Right hindlimb (tissue), 1 donor: ENCODE data around the gene AHDC1.

Source experiments
- DNase-seq: peaks from one replicate; pipeline ENCODE4 v3.0.0-alpha.2; 2018

The AHDC1 gene

GRCh38 chr1:27598295-27598687 lies 5.7 kb downstream of the AHDC1 start:
- peak; percentile 85 for DNase-seq

GRCh38 chr1:27597516-27598294 lies 6.2 kb downstream of the AHDC1 start:
- peak; percentile 83 for DNase-seq

GRCh38 chr1:27596986-27597385 lies 7.0 kb downstream of the AHDC1 start:
- DNase-seq = no peak

GRCh38 chr1:27596261-27596660 lies 7.7 kb downstream of the AHDC1 start:
- DNase-seq = no peak

- DNase-seq = no peak
Observed at GRCh38 chr1:27595597-27595996, 8.3 kb downstream of the AHDC1 start.

GRCh38 chr1:27594564-27595510 lies 9.1 kb downstream of the AHDC1 start:
- DNase-seq = no peak

GRCh38 chr1:27593678-27594563 lies 10.0 kb downstream of the AHDC1 start:
- no peak for DNase-seq

GRCh38 chr1:27592931-27593677 lies 10.8 kb downstream of the AHDC1 start:
- DNase-seq = peak; percentile 28

- DNase-seq = no peak
Observed at GRCh38 chr1:27592232-27592930, 11.6 kb downstream of the AHDC1 start.

GRCh38 chr1:27591622-27592021 lies 12.3 kb downstream of the AHDC1 start:
- no peak for DNase-seq

- DNase-seq = no peak
Observed at GRCh38 chr1:27590917-27591508, 12.9 kb downstream of the AHDC1 start.

GRCh38 chr1:27589841-27590426 lies 14.0 kb downstream of the AHDC1 start:
- DNase-seq = peak; percentile 67

- DNase-seq = no peak
Observed at GRCh38 chr1:27589441-27589840, 14.5 kb downstream of the AHDC1 start.

GRCh38 chr1:27588256-27589232 lies 15.4 kb downstream of the AHDC1 start:
- no peak for DNase-seq

- no peak for DNase-seq
Observed at GRCh38 chr1:27585684-27586083, 18.3 kb downstream of the AHDC1 start.

- no peak for DNase-seq
Observed at GRCh38 chr1:27584453-27584852, 19.5 kb downstream of the AHDC1 start.

GRCh38 chr1:27583479-27583878 lies 20.5 kb downstream of the AHDC1 start:
- no peak for DNase-seq

GRCh38 chr1:27581823-27582243 lies 22.1 kb downstream of the AHDC1 start:
- no peak for DNase-seq

GRCh38 chr1:27577504-27578188 lies 26.3 kb downstream of the AHDC1 start:
- DNase-seq = peak; percentile 79
